Tibial artery (tissue), 4 donors: ENCODE results near the gene ANTKMT.
A peak's percentile ranks its signal among the peaks of the same experiment; 100 is the strongest.

ENCODE experiments used
- DNase-seq, 2 donors: peaks; one replicate each; pipeline ENCODE4 v3.0.0-alpha.2; 2019
- H3K27ac ChIP-seq, 2 donors: fragments of 200-600 bp; sonication (generic) in 1 of 2; 1 replicate in 1 of 2; 2 replicates in 1 of 2; pipeline ENCODE4 v1.5.1; 2018 to 2019; ENCODE audit warnings: mild to moderate bottlenecking in 1 of 2
- H3K27me3 ChIP-seq, 2 donors: fragments of 200-600 bp; sonication (generic) in 1 of 2; one replicate each; pipeline versions ENCODE4 v1.5.1 to v1.6.0; 2016 to 2019
- H3K36me3 ChIP-seq, 3 donors: fragments of 200-600 bp; sonication (generic) in 2 of 3; one replicate each; pipeline ENCODE4 v1.5.1; 2016 to 2019; ENCODE audit warnings: mild to moderate bottlenecking in 2 of 3
- H3K4me1 ChIP-seq, 4 donors: fragments of 200-600 bp; sonication (generic) in 2 of 4; 1 replicate in 3 of 4; 2 replicates in 1 of 4; pipeline ENCODE4 v1.5.1; 2016 to 2019
- H3K4me3 ChIP-seq, 2 donors: fragments of 200-600 bp; sonication (generic) in 1 of 2; 1 replicate in 1 of 2; 2 replicates in 1 of 2; pipeline ENCODE4 v1.5.1; 2018 to 2019; ENCODE audit warnings: mild to moderate bottlenecking in 2 of 2
- H3K9me3 ChIP-seq, 3 donors: fragments of 200-600 bp; sonication (generic) in 1 of 3; one replicate each; pipeline ENCODE4 v1.5.1; 2016 to 2019
- intact Hi-C: fragments of 100-400 bp; cut with DNase I; formaldehyde crosslinking; loops from one replicate; pipeline ENCODE4 v1.15.0; 2023; ENCODE audit warnings: low total_unique reads
- TF ChIP-seq, protein P1 (sequence below), 2 experiments: fragments of 200-600 bp in 1 of 2; fragments of 450-650 bp in 1 of 2; IDR thresholded peaks; one replicate each; pipeline ENCODE4 v1.5.1; 2017 to 2019; ENCODE audit warnings: antibody characterized with exemption in 2 of 2, mild to moderate bottlenecking in 1 of 2, moderate library complexity in 1 of 2

Gene ANTKMT

DNA sequence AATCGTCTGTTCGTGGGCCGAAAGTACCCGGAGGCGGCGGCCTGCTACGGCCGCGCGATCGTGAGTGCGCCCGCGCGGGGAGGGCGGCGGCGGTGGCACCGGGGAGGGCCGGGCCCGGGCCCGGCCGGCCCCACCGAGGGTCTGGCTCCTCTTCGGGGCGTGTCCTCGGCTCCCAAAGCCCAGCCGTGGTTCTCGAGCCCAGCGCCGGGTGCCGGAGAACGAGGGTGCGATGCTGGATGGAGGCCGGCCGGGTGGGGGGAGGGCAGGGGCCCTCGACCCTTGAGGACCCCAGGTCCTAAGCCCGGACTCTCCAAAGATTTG lies 40.4 kb upstream of the ANTKMT start:
- DNase-seq = no peak
- intact Hi-C loops = no loop called here
- H3K27me3 ChIP-seq = peaks cover 0 to 8% of the 10 kb centered on the region in 2 donors
- H3K4me3 ChIP-seq = peak overlapping the region; percentile 60 to 81
- H3K4me1 ChIP-seq = peaks cover 3 to 71% (median 54%) of the 10 kb centered on the region in 4 donors
- H3K9me3 ChIP-seq = no peaks in the 10 kb centered on the region
- TF ChIP-seq, protein P1, sequence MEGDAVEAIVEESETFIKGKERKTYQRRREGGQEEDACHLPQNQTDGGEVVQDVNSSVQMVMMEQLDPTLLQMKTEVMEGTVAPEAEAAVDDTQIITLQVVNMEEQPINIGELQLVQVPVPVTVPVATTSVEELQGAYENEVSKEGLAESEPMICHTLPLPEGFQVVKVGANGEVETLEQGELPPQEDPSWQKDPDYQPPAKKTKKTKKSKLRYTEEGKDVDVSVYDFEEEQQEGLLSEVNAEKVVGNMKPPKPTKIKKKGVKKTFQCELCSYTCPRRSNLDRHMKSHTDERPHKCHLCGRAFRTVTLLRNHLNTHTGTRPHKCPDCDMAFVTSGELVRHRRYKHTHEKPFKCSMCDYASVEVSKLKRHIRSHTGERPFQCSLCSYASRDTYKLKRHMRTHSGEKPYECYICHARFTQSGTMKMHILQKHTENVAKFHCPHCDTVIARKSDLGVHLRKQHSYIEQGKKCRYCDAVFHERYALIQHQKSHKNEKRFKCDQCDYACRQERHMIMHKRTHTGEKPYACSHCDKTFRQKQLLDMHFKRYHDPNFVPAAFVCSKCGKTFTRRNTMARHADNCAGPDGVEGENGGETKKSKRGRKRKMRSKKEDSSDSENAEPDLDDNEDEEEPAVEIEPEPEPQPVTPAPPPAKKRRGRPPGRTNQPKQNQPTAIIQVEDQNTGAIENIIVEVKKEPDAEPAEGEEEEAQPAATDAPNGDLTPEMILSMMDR (IDR thresholded peaks at IDR 0.05) = no peak
- peaks cover 17 to 27% (median 18%) of the 10 kb centered on the region in 3 donors for H3K36me3 ChIP-seq
- H3K27ac ChIP-seq = peak overlapping the region; percentile 79 to 87

DNA sequence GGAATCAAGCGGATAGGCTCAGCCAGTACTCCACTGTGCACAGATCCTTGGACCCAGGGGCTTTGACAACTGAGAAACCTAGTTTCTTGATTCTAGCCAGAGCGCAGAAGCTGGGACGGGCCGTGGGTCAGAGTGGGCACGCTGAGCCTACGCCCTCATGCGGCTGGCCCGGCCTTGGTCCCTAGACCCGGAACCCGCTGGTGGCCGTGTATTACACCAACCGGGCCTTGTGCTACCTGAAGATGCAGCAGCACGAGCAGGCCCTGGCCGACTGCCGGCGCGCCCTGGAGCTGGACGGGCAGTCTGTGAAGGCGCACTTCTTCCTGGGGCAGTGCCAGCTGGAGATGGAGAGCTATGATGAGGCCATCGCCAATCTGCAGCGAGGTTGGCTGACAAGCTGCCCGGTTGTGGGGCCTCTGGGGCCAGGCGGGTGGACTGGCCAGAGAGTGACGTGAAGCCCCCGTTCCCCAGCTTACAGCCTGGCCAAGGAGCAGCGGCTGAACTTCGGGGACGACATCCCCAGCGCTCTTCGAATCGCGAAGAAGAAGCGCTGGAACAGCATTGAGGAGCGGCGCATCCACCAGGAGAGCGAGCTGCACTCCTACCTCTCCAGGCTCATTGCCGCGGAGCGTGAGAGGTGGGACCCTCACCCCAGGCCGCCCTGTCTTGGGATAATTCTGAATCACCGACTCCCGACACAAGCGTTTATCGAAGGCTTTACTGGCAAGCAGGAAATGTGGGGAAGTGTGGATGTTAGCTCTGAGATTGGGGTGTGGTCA lies 39.8 kb upstream of the ANTKMT start:
- Histone ChIP-seq H3K27me3 (peaks cover 0 to 8% of the 10 kb centered on the region in 2 donors), H3K27ac (peak overlapping the region; percentile 79 to 87), H3K36me3 (peaks cover 17 to 32% (median 18%) of the 10 kb centered on the region in 3 donors), H3K9me3 (no peaks in the 10 kb centered on the region), H3K4me1 (peaks cover 3 to 71% (median 51%) of the 10 kb centered on the region in 4 donors), H3K4me3 (peak overlapping the region; percentile 60 to 81)
- TF ChIP-seq, protein P1 (IDR thresholded peaks at IDR 0.05) = no peak
- DNase-seq = no peak
- intact Hi-C loops = no loop called here

DNA sequence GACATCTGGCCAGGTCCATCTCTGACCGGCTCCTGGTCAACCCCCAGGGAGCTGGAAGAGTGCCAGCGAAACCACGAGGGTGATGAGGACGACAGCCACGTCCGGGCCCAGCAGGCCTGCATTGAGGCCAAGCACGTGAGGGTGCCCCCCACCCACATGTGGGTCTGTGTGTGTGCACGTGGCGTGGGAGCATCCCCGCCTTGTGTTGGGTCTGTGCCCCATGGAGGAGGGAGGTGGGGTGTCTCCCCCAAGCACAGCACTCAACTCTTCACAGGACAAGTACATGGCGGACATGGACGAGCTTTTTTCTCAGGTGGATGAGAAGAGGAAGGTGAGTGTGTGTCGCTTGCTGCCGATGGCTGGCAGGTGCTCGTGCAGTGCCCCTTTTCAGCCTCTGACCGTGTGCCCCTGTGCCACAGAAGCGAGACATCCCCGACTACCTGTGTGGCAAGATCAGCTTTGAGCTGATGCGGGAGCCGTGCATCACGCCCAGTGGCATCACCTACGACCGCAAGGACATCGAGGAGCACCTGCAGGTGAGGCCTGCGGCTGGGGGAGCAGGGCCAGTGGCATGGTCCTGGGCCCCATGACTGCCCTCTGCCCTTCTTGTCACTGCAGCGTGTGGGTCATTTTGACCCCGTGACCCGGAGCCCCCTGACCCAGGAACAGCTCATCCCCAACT lies 39.1 kb upstream of the ANTKMT start:
- peaks cover 0 to 3% of the 10 kb centered on the region in 2 donors for H3K27me3 ChIP-seq
- H3K4me3 ChIP-seq = peak overlapping the region; percentile 60 to 81
- peaks cover 3 to 70% (median 50%) of the 10 kb centered on the region in 4 donors for H3K4me1 ChIP-seq
- no peaks in the 10 kb centered on the region for H3K9me3 ChIP-seq
- peak overlapping the region in 1 of 2 donors; percentile 79 for H3K27ac ChIP-seq
- TF ChIP-seq, protein P1 (IDR thresholded peaks at IDR 0.05) = no peak
- intact Hi-C loops = no loop called here
- DNase-seq = no peak
- H3K36me3 ChIP-seq = peaks cover 18 to 39% (median 23%) of the 10 kb centered on the region in 3 donors

DNA sequence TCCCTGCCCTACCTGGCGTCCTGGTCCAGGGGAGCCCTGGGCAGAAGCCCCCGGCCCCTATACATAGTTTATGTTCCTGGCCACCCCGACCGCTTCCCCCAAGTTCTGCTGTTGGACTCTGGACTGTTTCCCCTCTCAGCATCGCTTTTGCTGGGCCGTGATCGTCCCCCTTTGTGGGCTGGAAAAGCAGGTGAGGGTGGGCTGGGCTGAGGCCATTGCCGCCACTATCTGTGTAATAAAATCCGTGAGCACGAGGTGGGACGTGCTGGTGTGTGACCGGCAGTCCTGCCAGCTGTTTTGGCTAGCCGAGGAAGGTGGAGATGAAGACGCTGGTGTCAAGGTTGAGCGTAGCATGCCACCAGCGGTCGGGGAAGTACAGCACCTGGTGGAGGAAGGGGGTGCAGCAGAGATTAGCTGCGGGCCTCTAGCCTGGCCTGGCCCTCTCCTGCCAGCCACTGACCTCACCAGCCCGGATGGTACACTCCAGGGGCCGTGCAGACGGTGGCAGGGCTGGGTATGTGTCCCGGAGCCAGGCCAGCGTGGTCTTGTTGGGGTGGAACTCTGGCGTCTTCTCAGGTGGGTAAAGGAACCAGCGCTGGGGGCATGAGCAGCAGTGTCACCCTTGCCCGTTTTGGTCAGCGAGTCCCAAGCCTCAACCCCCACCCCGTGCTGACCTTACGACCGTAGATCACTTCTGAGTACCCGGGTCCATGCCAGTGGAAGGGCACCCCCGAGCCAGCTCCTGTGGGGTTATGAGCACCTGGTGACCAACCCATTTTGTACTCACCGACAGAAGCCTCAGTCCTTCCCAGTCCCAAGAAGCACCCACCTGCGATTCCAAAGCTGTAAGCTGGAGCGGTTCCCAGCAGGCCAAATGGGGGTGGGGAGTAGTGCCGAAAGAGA lies 38.2 kb upstream of the ANTKMT start:
- Histone ChIP-seq H3K9me3 (no peaks in the 10 kb centered on the region), H3K36me3 (peaks cover 18 to 47% (median 24%) of the 10 kb centered on the region in 3 donors), H3K4me1 (peaks cover 3 to 67% (median 50%) of the 10 kb centered on the region in 4 donors), H3K27me3 (no peaks in the 10 kb centered on the region), H3K27ac (no peak overlapping the region), H3K4me3 (peak overlapping the region; percentile 59 to 81)
- intact Hi-C loops = no loop called here
- no peak for DNase-seq
- TF ChIP-seq, protein P1 (IDR thresholded peaks at IDR 0.05) = no peak

DNA sequence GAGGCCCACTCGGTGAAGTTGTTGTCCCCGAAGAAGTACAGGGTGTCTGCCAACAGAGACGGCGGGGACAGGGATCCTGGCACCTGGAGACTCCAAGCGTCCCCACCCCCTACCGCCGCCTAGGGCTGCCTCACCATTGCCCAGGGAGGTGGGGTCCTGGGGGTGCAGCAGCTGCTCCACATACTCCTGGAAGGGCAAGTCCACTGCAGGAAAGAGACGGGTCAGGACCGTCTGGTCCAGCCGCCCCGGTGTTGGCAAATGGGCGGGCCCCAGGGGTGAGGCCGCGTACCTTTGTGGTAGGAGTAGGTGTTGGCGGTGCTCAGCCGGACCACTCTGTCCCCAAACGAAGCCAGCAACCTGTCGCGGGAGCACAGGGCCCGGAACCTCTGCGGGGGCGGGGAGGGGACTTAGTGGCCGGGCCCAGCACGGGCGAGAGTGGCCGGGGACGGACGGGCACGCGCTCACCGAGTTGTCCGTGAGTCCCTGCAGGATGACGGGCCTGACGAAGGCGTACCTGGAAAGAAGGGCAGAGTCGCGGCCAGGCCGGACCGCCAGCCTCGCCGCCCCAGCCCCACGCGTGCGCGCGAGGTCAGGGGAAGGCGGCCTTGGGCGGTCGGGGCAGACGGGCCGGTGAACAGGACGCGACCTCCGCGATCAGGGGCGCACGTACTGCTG lies 37.4 kb upstream of the ANTKMT start:
- intact Hi-C loops = no loop called here
- Histone ChIP-seq H3K4me1 (peaks cover 3 to 67% (median 52%) of the 10 kb centered on the region in 4 donors), H3K27ac (peak overlapping the region; percentile 67 to 86), H3K36me3 (peaks cover 18 to 50% (median 24%) of the 10 kb centered on the region in 3 donors), H3K4me3 (peak overlapping the region; percentile 59 to 60), H3K9me3 (no peaks in the 10 kb centered on the region), H3K27me3 (no peaks in the 10 kb centered on the region)
- DNase-seq = no peak
- TF ChIP-seq, protein P1 (IDR thresholded peaks at IDR 0.05) = no peak
